Measurements from ENCODE around the gene PLD6. TPM values are rescaled to one million over a fixed set of nuclear protein-coding genes. Genes with fewer than 3 reads are reported as not detected.

The PLD6 gene
- total RNA-seq, 2 experiments from 2014 or later = 3.8 to 4.2 TPM

DNA sequence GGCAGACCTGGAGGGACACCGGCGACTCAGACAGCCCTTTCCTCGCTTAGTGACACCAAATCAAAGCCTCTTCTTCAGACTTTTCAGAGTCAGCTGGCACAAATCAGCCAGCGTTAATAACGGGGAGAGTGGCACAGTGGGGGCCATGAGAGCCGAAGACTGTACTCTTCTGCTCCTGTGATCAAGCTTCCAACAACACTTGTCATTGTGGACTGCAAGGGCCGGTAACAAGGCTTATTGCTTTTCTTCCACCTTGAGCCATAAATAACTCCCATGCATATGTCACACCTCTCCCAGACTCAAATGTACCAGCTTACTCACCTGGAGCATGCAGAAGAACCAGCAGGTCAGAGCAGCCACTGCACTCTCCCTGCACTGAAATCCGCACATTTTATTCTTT, 18.0 kb upstream of the PLD6 start:
- Mint-ChIP-seq H3K4me1 (ENCODE audit: low read depth) (no peaks in the 10 kb centered on the region), H3K9me3 (ENCODE audit: insufficient read depth) (no peaks in the 10 kb centered on the region), H3K27me3 (ENCODE audit: low read depth) (no peaks in the 10 kb centered on the region), H3K4me3 (no peak overlapping the region), H3K27ac (no peak overlapping the region), H3K36me3 (ENCODE audit: low read depth) (peaks cover 58% of the 10 kb centered on the region)
- ChIA-PET POLR2A (interaction anchor here (0.5 to 1.1 kb wide), 2 partner anchors 13 to 14 kb away, joined by 3 to 4 read pairs; partner anchors contain the start of gene FLCN), CTCF (no interaction called here)
- DNase-seq (no peak), ATAC-seq (no peak)

GRCh38 chr17:17223736-17224135, 17.6 kb upstream of the PLD6 start:
- Mint-ChIP-seq H3K36me3 (ENCODE audit: low read depth) (peaks cover 59% of the 10 kb centered on the region), H3K4me1 (ENCODE audit: low read depth) (no peaks in the 10 kb centered on the region), H3K9me3 (ENCODE audit: insufficient read depth) (no peaks in the 10 kb centered on the region), H3K27ac (no peak overlapping the region), H3K27me3 (ENCODE audit: low read depth) (no peaks in the 10 kb centered on the region), H3K4me3 (no peak overlapping the region)
- ChIA-PET CTCF (no interaction called here), POLR2A (interaction anchor here (0.5 to 1.1 kb wide), 2 partner anchors 13 to 14 kb away, joined by 3 to 4 read pairs; partner anchors contain the start of gene FLCN)
- no peak for DNase-seq
- ATAC-seq = no peak

DNA sequence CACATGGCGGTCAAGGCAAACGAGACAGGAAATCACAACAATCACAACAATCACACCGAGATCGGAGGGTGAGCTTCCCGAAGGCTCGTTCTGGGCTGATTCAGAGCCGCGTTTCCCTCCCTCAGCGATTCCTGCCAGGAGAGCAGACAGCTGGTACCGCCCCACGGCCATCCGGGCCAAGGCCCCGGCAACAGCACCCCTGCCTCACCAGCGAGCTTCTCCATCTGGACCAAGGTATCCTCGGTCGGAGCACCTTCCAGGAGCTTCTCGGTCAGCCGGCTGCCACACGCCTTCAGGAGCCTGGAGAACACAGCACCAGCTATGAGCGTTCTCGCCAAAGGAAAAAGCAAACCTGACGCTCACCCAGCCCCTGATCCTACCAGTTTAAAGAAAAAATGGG, 15.2 kb upstream of the PLD6 start:
- ChIA-PET POLR2A (interaction anchor here (0.6 to 0.9 kb wide), 3 partner anchors 17 to 771 kb away, joined by 3 to 4 read pairs (median 3); no protein-coding TSS in a partner anchor), CTCF (interaction anchor here (1.4 kb wide), 1 partner anchor 79 kb away, joined by 3 read pairs; no protein-coding TSS in a partner anchor)
- no peak overlapping the region for H3K27ac Mint-ChIP-seq
- DNase-seq = no peak
- H3K4me3 Mint-ChIP-seq = no peak overlapping the region
- H3K36me3 Mint-ChIP-seq (ENCODE audit: low read depth) = peaks cover 65% of the 10 kb centered on the region
- no peaks in the 10 kb centered on the region for H3K9me3 Mint-ChIP-seq (ENCODE audit: insufficient read depth)
- no peak for ATAC-seq
- H3K27me3 Mint-ChIP-seq (ENCODE audit: low read depth) = no peaks in the 10 kb centered on the region
- no peaks in the 10 kb centered on the region for H3K4me1 Mint-ChIP-seq (ENCODE audit: low read depth)

GRCh38 chr17:17220529-17220928, 14.4 kb upstream of the PLD6 start:
- Mint-ChIP-seq H3K36me3 (ENCODE audit: low read depth) (peaks cover 58% of the 10 kb centered on the region), H3K27ac (no peak overlapping the region), H3K9me3 (ENCODE audit: insufficient read depth) (no peaks in the 10 kb centered on the region), H3K4me3 (no peak overlapping the region), H3K4me1 (ENCODE audit: low read depth) (no peaks in the 10 kb centered on the region), H3K27me3 (ENCODE audit: low read depth) (no peaks in the 10 kb centered on the region)
- ATAC-seq = no peak
- DNase-seq = no peak
- ChIA-PET CTCF (interaction anchor here (1.4 kb wide), 1 partner anchor 78 kb away, joined by 3 read pairs; no protein-coding TSS in a partner anchor), POLR2A (interaction anchor here (0.9 kb wide), 1 partner anchor 17 kb away, joined by 3 read pairs; no protein-coding TSS in a partner anchor)

- Mint-ChIP-seq H3K36me3 (ENCODE audit: low read depth) (peaks cover 48% of the 10 kb centered on the region), H3K4me1 (ENCODE audit: low read depth) (no peaks in the 10 kb centered on the region), H3K27me3 (ENCODE audit: low read depth) (no peaks in the 10 kb centered on the region), H3K27ac (no peak overlapping the region), H3K4me3 (no peak overlapping the region), H3K9me3 (ENCODE audit: insufficient read depth) (no peaks in the 10 kb centered on the region)
- ATAC-seq = no peak
- CTCF ChIA-PET = no interaction called here
- POLR2A ChIA-PET = no interaction called here
- no peak for DNase-seq
Observed at GRCh38 chr17:17217995-17218394, 11.9 kb upstream of the PLD6 start.

DNA sequence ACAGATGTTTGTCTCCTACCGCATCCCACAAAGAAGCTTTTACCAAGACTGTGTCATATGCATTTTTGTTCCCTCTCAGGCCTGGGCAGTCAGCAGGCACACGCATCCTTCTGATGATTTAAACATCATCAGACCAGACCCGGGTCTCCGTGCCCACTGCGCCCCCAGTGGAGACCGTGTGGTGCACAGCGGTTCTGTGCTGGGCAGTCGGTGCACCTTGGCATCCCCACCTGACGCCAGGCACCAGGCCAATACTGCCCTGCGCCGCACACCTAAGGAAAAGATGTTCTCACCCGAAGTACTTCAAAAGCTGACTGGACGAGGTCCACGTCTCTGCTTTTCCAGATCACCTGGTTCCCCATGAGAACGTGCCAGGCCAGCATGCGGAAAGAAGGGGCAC, 10.6 kb upstream of the PLD6 start:
- Mint-ChIP-seq H3K4me3 (no peak overlapping the region), H3K9me3 (ENCODE audit: insufficient read depth) (no peaks in the 10 kb centered on the region), H3K36me3 (ENCODE audit: low read depth) (peaks cover 44% of the 10 kb centered on the region), H3K27me3 (ENCODE audit: low read depth) (no peaks in the 10 kb centered on the region), H3K4me1 (ENCODE audit: low read depth) (no peaks in the 10 kb centered on the region), H3K27ac (no peak overlapping the region)
- ATAC-seq (no peak), DNase-seq (no peak)
- ChIA-PET POLR2A (no interaction called here), CTCF (no interaction called here)

GRCh38 chr17:17216236-17216635, 10.1 kb upstream of the PLD6 start:
- no peak for ATAC-seq
- Mint-ChIP-seq H3K9me3 (ENCODE audit: insufficient read depth) (no peaks in the 10 kb centered on the region), H3K4me1 (ENCODE audit: low read depth) (no peaks in the 10 kb centered on the region), H3K27ac (peak overlapping the region; percentile 50), H3K4me3 (no peak overlapping the region), H3K36me3 (ENCODE audit: low read depth) (peaks cover 41% of the 10 kb centered on the region), H3K27me3 (ENCODE audit: low read depth) (no peaks in the 10 kb centered on the region)
- ChIA-PET CTCF (no interaction called here), POLR2A (no interaction called here)
- no peak for DNase-seq

DNA sequence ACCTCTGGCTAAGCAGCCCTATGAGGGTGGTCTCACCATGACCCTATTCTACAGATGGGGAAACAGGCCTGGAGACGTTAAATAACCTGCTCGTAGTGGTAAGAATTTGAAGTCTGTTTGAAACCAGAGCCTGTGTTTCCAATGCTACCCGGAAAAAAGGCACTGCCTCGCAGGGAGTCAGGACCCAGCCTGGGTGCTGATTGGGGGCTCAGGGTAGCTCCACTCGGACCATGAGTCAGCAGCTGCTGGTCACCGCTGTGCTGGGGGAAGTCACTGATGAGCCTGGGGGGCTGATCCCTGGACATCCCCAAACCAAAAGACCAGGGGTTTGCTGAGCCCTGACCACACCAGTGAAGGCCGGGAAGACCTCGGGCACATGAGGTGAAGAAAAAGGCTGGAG, 9.4 kb upstream of the PLD6 start:
- H3K9me3 Mint-ChIP-seq (ENCODE audit: insufficient read depth) = no peaks in the 10 kb centered on the region
- DNase-seq = no peak
- H3K36me3 Mint-ChIP-seq (ENCODE audit: low read depth) = peaks cover 35% of the 10 kb centered on the region
- no peaks in the 10 kb centered on the region for H3K4me1 Mint-ChIP-seq (ENCODE audit: low read depth)
- CTCF ChIA-PET = no interaction called here
- no peak for ATAC-seq
- H3K4me3 Mint-ChIP-seq = no peak overlapping the region
- H3K27me3 Mint-ChIP-seq (ENCODE audit: low read depth) = no peaks in the 10 kb centered on the region
- POLR2A ChIA-PET = no interaction called here
- H3K27ac Mint-ChIP-seq = no peak overlapping the region

DNA sequence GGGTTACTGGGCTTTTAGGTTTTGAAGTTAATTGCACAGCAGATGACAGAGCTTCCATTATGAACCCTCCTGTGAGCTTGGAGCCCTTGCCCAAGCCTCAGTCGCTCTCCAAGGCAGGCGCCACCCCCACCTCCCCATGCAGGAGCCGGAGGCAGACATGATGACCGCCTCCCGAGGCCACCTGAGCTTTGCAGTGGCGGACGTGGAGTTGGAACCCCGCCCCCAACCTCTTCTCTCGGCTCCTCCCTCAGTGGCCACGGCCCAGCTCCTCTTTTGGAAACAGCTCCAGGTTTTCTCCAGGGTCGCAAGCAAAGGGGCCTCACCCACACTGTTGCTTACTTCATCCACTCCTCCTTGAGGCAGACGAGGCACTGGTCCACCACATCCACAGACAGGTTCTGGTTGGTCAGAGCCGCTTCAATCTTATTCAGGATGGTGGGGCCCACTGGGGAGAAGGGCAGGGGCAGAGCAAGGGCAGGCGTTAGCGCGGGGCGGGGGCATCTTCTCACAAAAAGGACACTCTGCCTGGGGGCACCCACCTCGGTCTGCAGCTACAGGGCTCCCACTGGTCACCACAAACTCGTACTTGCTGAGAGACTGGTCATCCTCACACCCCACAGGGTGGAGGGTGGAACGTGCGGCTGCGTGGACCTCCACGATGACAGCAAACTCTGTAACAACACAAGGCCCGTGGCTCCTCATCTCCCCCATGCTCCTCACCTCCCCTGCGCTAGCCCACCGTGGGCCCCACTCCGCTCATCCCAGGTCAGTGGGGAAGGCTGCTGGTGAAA, 8.7 kb upstream of the PLD6 start:
- POLR2A ChIA-PET = interaction anchor here (1.3 kb wide), 1 partner anchor 21 kb away, joined by 3 read pairs; no protein-coding TSS in a partner anchor
- CTCF ChIA-PET = no interaction called here
- Mint-ChIP-seq H3K4me3 (no peak overlapping the region), H3K36me3 (ENCODE audit: low read depth) (peaks cover 33% of the 10 kb centered on the region), H3K4me1 (ENCODE audit: low read depth) (no peaks in the 10 kb centered on the region), H3K9me3 (ENCODE audit: insufficient read depth) (no peaks in the 10 kb centered on the region), H3K27ac (no peak overlapping the region), H3K27me3 (ENCODE audit: low read depth) (no peaks in the 10 kb centered on the region)
- DNase-seq = no peak
- ATAC-seq = no peak

- Mint-ChIP-seq H3K9me3 (ENCODE audit: insufficient read depth) (no peaks in the 10 kb centered on the region), H3K36me3 (ENCODE audit: low read depth) (peaks cover 29% of the 10 kb centered on the region), H3K27me3 (ENCODE audit: low read depth) (no peaks in the 10 kb centered on the region), H3K27ac (no peak overlapping the region), H3K4me1 (ENCODE audit: low read depth) (no peaks in the 10 kb centered on the region), H3K4me3 (no peak overlapping the region)
- ChIA-PET CTCF (interaction anchor here (0.9 kb wide), 1 partner anchor 72 kb away, joined by 3 read pairs; no protein-coding TSS in a partner anchor), POLR2A (interaction anchor here (1.3 kb wide), 1 partner anchor 22 kb away, joined by 3 read pairs; no protein-coding TSS in a partner anchor)
- ATAC-seq = no peak
- no peak for DNase-seq
Observed at GRCh38 chr17:17213775-17214174, 7.6 kb upstream of the PLD6 start.

- no peaks in the 10 kb centered on the region for H3K9me3 Mint-ChIP-seq (ENCODE audit: insufficient read depth)
- CTCF ChIA-PET = no interaction called here
- peaks cover 33% of the 10 kb centered on the region for H3K4me1 Mint-ChIP-seq (ENCODE audit: low read depth)
- no peak overlapping the region for H3K27ac Mint-ChIP-seq
- ATAC-seq (no peak), DNase-seq (no peak)
- no peak overlapping the region for H3K4me3 Mint-ChIP-seq
- POLR2A ChIA-PET = no interaction called here
- H3K36me3 Mint-ChIP-seq (ENCODE audit: low read depth) = peaks cover 12% of the 10 kb centered on the region
- H3K27me3 Mint-ChIP-seq (ENCODE audit: low read depth) = no peaks in the 10 kb centered on the region
Observed at GRCh38 chr17:17207998-17208397, 1.9 kb upstream of the PLD6 start.

DNA sequence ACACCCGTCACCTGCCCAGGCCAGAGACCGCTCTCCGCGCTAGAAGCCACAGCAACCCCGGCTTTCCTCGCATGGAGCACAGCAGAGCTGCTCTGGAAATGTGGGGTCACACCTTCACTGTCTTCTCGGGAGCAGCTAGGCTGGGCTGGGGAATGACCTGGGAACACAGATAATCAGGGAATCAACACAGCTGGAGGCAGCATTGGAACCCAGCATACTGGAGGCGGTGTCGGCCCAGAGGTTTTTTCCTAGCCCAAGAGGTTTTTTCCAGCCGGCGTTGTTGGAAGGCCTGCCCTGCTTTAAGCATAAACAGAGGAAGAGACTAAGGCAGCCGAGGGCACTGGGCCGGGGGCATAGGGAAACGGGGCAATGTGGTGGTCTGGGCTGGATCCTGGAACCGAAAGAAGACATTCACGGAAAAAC, 791 bp upstream of the PLD6 start:
- peaks cover 11% of the 10 kb centered on the region for H3K36me3 Mint-ChIP-seq (ENCODE audit: low read depth)
- no peak overlapping the region for H3K27ac Mint-ChIP-seq
- DNase-seq = no peak
- peak overlapping the region; percentile 45 for H3K4me3 Mint-ChIP-seq
- ATAC-seq = no peak
- no peaks in the 10 kb centered on the region for H3K27me3 Mint-ChIP-seq (ENCODE audit: low read depth)
- ChIA-PET CTCF (interaction anchor here (0.8 kb wide), 1 partner anchor 17 kb away, joined by 3 read pairs; no protein-coding TSS in a partner anchor), POLR2A (interaction anchor here (0.9 kb wide), 1 partner anchor 17 kb away, joined by 4 read pairs; no protein-coding TSS in a partner anchor)
- H3K9me3 Mint-ChIP-seq (ENCODE audit: insufficient read depth) = no peaks in the 10 kb centered on the region
- peaks cover 33% of the 10 kb centered on the region for H3K4me1 Mint-ChIP-seq (ENCODE audit: low read depth)
